Measurements from ENCODE around the gene UMODL1.

UMODL1 gene

DNA sequence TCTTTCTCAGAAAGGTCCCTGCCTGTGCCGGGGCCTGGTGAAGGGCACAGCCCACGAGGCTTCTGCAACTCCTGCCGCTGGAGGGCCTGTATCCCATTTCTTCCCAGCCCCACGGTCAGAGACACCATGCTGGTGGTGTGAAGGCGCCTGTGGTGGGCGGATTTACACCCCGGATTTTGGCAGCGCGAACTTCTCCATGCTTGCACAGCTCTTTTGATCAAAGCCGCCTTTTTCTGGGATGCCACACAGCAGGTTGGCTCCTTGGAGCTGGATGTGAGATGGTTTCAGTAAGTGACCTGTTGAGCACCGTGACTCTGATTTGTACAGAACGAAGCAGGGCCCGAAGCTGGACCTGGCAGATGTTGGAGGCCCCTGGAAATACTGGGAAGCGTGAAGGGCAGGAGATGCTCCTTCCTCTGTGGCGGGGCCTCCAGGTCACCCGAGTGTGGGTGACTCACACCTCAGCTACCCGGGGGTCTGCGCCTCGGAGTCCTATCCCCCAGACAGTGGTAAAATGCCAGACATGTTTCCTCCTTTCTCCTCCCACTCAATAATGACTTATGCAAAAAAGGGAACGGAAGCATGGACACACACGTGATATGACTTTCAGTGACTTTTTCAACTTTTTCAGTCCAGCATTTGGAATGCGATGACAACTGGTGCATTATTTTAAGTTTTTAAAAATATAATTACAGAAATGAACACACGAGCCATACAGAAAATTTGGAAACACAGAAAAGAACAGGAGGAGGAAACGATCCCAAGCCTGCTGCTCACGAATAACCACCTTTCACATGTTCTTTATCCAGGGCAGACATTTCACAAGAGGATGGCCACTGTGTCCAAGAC, 9.0 kb downstream of the UMODL1 start:
- peak; percentile 88 to 89 for DNase-seq

GRCh38 chr21:42080788-42081083, 9.6 kb downstream of the UMODL1 start:
- DNase-seq = peak; percentile 95

- DNase-seq = peak; percentile 84 to 92
Measured at GRCh38 chr21:42081138-42081537, 10.0 kb downstream of the UMODL1 start.

GRCh38 chr21:42081931-42082381, 10.8 kb downstream of the UMODL1 start:
- no peak for DNase-seq

- DNase-seq = no peak
Measured at GRCh38 chr21:42082501-42083360, 11.6 kb downstream of the UMODL1 start.

GRCh38 chr21:42083361-42083690, 12.2 kb downstream of the UMODL1 start:
- DNase-seq = no peak

DNA sequence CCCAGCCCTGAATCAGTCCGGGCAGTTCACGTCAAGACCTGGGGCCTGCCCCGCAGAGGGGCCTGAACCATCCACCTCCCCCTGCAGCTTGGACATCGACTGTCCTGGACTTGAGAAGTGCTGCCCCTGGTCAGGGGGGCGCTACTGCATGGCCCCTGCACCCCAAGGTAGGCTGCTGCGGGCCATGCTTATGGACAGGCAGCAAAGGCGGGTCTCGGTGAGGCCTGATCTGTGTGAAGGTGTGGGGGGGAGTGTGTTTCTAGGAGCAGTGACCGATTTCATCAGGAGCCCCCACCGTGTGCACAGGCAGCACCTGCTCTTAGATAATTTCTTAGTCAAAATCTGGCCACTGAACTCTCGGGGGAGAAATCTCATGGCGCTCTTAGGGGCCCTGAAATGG, 13.0 kb downstream of the UMODL1 start:
- DNase-seq = no peak

- no peak for DNase-seq
Measured at GRCh38 chr21:42085246-42086077, 14.3 kb downstream of the UMODL1 start.

DNA sequence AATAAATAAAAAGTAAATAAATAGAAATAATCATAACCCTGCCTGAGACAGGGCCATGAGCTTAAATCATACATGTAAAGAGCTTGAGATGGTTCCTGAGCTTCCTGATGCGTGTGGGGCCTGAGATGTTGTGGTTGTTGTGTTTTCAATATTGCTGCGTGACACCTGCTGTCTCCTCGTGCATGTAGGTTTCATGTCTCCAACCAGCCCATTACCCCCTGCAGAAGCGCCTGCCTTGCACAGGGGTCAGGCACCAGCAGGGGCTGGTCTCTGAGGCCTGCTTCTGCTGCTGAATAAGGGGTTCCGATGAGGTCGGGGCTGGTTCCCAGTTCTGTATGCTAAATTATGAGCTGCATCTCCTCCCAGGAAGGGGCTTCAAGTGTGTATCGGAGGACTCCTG, 15.9 kb downstream of the UMODL1 start:
- no peak for DNase-seq

- DNase-seq = no peak
Measured at GRCh38 chr21:42088148-42088547, 17.0 kb downstream of the UMODL1 start.

DNA sequence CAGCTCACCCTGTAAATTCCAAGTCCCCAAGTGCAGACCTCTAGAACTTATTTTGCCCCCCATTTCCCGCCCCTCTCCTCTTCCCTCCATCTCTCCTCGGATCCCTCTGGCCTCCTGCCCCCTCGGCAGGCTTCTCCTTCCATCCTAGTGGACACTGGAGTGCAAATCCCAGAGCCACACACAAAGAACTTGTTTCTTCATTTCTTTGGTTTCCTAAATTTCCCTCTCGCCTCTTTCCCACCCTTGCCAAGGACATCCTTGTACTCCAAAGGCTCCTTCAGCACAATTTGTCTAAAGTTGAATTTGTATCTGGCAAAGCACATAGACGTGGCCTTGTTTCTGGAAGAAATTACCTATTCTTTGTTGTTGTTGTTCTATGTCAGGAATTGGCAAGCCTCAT, 17.5 kb downstream of the UMODL1 start:
- DNase-seq = no peak

- DNase-seq = no peak
Measured at GRCh38 chr21:42089093-42089631, 18.0 kb downstream of the UMODL1 start.

GRCh38 chr21:42089665-42090310, 18.7 kb downstream of the UMODL1 start:
- no peak for DNase-seq

DNA sequence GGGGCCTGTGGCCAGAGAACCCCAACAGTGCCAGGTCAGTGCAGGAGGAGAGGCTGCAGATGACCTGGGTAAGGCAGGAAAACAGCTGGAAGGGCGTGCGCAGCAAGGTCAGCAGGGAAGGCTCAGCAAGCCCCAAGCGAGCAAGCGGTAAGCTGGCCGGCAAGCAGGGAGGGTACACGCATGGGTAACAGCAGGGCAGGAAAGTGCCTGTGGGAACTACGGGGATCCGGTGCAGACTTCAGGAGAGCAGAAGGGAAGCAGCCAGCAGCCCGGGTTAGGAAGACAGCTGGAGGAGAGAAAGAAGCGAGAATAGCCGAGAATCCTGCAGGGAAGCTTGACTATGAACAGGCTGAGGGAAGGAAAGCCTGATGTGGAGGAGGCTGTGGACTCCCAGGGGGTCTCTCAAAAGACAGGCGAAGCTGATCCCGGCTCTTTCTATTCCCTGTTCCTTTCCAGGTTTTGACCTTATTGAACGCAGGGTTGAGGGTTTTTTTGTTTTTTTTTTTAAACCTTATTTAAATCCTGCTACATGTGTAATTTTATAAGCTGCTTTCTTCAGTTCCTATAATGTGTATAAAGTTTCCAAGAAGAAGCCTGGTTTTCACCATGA, 20.9 kb downstream of the UMODL1 start:
- DNase-seq = no peak

GRCh38 chr21:42092771-42093170, 21.7 kb downstream of the UMODL1 start:
- no peak for DNase-seq

DNA sequence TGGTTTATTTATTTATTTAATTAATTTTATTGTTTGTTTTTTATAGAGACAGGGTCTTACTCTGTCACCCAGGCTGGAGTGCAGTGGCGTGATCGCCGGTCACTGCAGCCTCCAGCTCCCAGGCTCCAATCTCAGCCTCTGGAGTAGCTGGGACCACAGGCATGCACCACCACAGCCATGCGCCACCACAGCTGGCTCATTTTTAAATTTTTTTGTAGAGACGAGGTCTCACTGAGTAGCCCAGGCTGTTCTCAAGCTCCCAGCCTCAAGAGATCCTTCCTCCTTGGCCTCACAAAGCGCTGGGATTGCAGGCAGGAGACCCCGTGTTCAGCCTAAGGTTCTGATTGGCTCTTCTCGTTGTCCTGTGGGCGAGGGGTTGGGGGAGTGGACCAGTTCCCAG, 22.1 kb downstream of the UMODL1 start:
- DNase-seq = no peak

DNA sequence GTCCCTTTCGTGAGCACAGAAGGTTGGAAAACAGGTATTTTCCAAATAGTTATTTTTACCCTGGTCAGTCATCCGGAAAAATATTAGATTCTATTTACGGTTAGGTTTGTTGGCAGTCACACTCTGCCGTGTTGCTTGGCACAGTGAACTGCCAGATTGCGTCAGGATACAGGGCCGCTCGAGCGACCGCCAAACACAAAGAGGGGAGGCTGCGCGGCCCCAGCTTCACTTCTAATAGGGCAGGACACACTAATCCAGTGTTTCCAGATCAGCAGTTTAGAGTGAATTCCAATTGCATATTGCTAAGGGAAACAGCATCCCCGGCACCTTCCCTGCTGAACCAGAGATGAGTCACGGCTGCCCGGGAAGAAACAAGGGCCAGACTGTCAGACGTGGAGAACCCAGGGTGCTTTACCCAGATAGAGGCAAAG, 22.9 kb downstream of the UMODL1 start:
- no peak for DNase-seq

DNA sequence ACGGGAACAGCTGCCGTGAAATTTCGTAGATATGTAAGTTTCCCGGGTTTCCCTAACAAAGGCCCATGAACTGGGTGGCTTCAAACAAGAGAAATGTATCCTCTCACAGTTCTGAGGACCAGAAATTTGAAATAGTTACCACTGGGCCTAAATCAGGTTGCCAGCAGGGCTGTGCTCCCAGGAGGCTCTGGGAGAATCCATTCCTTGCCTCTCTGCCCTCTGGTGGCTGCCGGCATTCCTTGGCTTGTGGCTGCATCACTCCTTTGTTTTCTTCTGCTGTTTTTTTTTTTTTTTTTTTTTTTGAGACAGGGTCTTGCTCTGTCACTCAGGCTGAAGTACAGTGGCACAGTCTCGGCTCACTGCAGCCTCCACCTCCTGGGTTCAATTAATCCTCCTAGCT, 23.7 kb downstream of the UMODL1 start:
- DNase-seq = no peak

GRCh38 chr21:42095581-42095980, 24.5 kb downstream of the UMODL1 start:
- no peak for DNase-seq

DNA sequence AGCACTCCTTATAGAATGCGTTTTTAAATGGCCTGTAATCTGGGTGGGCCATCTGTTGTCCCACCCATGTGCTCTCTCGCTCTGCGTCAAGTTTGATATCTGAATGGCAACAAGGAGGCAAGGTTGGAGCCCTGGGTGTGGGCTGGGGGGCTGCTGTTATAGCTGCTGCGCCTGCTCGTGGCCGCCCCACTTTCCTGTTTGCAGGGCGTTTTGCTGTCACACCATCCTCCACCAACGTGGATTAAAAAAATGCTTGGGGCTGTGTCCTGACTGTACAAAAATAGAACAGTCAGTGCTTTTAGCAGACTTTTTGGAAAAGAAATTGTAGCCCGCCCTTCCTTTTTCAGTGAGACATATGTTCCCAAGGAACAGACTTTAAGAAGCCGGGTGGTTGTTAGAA, 25.4 kb downstream of the UMODL1 start:
- DNase-seq = no peak

GRCh38 chr21:42097274-42097673, 26.2 kb downstream of the UMODL1 start:
- DNase-seq = no peak
